ENCODE data around the gene DIDO1.

DIDO1 gene

DNA sequence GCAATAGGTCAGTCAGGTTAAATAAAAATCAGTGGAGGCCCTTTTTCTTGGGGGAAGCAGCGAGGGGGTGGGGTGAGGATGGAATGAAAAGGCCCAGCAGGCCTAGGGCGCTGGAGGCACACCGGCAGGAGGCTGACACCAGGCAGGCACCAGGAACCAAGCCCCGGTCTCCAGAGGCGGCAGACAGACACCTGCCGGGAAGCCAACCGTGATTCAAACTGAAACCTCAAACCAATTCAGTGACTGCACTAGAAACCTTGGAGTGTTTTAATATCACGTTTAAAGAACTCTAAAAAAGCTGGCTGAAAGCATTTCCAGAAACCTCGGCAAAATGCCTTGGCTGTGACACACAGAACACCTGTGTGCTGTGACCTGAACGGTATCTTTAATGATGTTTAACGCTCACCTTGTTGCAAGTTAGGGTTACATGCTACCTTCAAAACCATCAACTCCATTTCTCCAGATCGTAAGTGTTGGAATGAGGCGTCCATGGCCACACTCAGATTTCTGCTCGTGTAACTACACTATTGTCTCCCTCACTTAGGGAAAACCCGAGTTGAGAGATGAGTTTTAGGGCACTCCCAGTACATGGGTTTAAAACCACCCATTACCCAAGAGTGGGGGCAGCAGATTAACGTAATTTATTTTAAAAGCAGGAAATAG lies 27.2 kb downstream of the DIDO1 start:
- TF ChIP-seq, protein P1, sequence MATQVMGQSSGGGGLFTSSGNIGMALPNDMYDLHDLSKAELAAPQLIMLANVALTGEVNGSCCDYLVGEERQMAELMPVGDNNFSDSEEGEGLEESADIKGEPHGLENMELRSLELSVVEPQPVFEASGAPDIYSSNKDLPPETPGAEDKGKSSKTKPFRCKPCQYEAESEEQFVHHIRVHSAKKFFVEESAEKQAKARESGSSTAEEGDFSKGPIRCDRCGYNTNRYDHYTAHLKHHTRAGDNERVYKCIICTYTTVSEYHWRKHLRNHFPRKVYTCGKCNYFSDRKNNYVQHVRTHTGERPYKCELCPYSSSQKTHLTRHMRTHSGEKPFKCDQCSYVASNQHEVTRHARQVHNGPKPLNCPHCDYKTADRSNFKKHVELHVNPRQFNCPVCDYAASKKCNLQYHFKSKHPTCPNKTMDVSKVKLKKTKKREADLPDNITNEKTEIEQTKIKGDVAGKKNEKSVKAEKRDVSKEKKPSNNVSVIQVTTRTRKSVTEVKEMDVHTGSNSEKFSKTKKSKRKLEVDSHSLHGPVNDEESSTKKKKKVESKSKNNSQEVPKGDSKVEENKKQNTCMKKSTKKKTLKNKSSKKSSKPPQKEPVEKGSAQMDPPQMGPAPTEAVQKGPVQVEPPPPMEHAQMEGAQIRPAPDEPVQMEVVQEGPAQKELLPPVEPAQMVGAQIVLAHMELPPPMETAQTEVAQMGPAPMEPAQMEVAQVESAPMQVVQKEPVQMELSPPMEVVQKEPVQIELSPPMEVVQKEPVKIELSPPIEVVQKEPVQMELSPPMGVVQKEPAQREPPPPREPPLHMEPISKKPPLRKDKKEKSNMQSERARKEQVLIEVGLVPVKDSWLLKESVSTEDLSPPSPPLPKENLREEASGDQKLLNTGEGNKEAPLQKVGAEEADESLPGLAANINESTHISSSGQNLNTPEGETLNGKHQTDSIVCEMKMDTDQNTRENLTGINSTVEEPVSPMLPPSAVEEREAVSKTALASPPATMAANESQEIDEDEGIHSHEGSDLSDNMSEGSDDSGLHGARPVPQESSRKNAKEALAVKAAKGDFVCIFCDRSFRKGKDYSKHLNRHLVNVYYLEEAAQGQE (IDR thresholded peaks at IDR 0.05; ENCODE audit: insufficient read depth in 1 of 2, low read depth in 2 of 2, low read length in 2 of 2), result no peak
- TF ChIP-seq POLR2AphosphoS5 (IDR thresholded peaks at IDR 0.05; ENCODE audit: low read depth, low read length) (no peak), TAF1 (IDR thresholded peaks at IDR 0.05; ENCODE audit: borderline replicate concordance, insufficient read depth, low read length) (no peak), FOXP2 (optimal IDR thresholded peaks at IDR 0.05; ENCODE audit: borderline replicate concordance, extremely low read depth, extremely low read length, insufficient read depth) (no peak), SIN3A (IDR thresholded peaks at IDR 0.05; ENCODE audit: borderline replicate concordance, insufficient read depth, low read length) (no peak)

- TF ChIP-seq POLR2AphosphoS5 (IDR thresholded peaks at IDR 0.05; ENCODE audit: low read depth, low read length), result peak; percentile 58; the same call in 1 of the 2 replicates
- TF ChIP-seq, protein P1 (IDR thresholded peaks at IDR 0.05; ENCODE audit: insufficient read depth in 1 of 2, low read depth in 2 of 2, low read length in 2 of 2), result no peak
- no peak for TF ChIP-seq TAF1 (IDR thresholded peaks at IDR 0.05; ENCODE audit: borderline replicate concordance, insufficient read depth, low read length)
- TF ChIP-seq SIN3A (IDR thresholded peaks at IDR 0.05; ENCODE audit: borderline replicate concordance, insufficient read depth, low read length), result no peak
Observed at GRCh38 chr20:62898093-62898964, 28.0 kb downstream of the DIDO1 start.

- TF ChIP-seq FOXP2 (optimal IDR thresholded peaks at IDR 0.05; ENCODE audit: borderline replicate concordance, extremely low read depth, extremely low read length, insufficient read depth) (no peak), TAF1 (IDR thresholded peaks at IDR 0.05; ENCODE audit: borderline replicate concordance, insufficient read depth, low read length) (no peak), SIN3A (IDR thresholded peaks at IDR 0.05; ENCODE audit: borderline replicate concordance, insufficient read depth, low read length) (no peak), POLR2AphosphoS5 (IDR thresholded peaks at IDR 0.05; ENCODE audit: low read depth, low read length) (no peak)
- TF ChIP-seq, protein P1 (IDR thresholded peaks at IDR 0.05; ENCODE audit: insufficient read depth in 1 of 2, low read depth in 2 of 2, low read length in 2 of 2), result no peak
Observed at GRCh38 chr20:62897666-62898065, 28.6 kb downstream of the DIDO1 start.

GRCh38 chr20:62896526-62896925 lies 29.8 kb downstream of the DIDO1 start:
- no peak for TF ChIP-seq POLR2AphosphoS5 (IDR thresholded peaks at IDR 0.05; ENCODE audit: low read depth, low read length)
- TF ChIP-seq TAF1 (IDR thresholded peaks at IDR 0.05; ENCODE audit: borderline replicate concordance, insufficient read depth, low read length), result no peak
- TF ChIP-seq, protein P1 (IDR thresholded peaks at IDR 0.05; ENCODE audit: insufficient read depth in 1 of 2, low read depth in 2 of 2, low read length in 2 of 2), result no peak
- TF ChIP-seq FOXP2 (optimal IDR thresholded peaks at IDR 0.05; ENCODE audit: borderline replicate concordance, extremely low read depth, extremely low read length, insufficient read depth), result no peak
- TF ChIP-seq SIN3A (IDR thresholded peaks at IDR 0.05; ENCODE audit: borderline replicate concordance, insufficient read depth, low read length), result no peak
